H1 (cell line): ENCODE data around the gene ELP5. TPM values are rescaled to one million over a fixed set of nuclear protein-coding genes. Genes with fewer than 3 reads are reported as not detected.

ENCODE experiments used
- FOSL1 ChIP-seq: IDR thresholded peaks from 2 replicates; pipeline ENCODE4 v1.6.1; 2011; ENCODE audit warnings: mild to moderate bottlenecking, low read depth, low read length, moderate library complexity; ENCODE audit not compliant: insufficient read depth
- HDAC6 ChIP-seq: IDR thresholded peaks from one replicate; pipeline ENCODE4 v1.7.1; 2012; ENCODE audit warnings: low read depth, mild to moderate bottlenecking, inconsistent platforms, low read length, moderate library complexity
- PHF8 ChIP-seq: fragments of 200-600 bp; sonication (generic); conservative IDR thresholded peaks from 2 replicates; pipeline ENCODE4 v1.7.1; 2012; ENCODE audit warnings: low read depth, mild to moderate bottlenecking, inconsistent platforms, low read length, moderate library complexity
- POLR2A ChIP-seq, 2 experiments: IDR thresholded peaks; 1 replicate in 1 of 2; 2 replicates in 1 of 2; pipeline ENCODE4 v1.6.1; 2011; ENCODE audit warnings: low read depth in 2 of 2, low read length in 2 of 2, mild to moderate bottlenecking in 2 of 2; ENCODE audit errors: control extremely low read depth in 1 of 2
- SIN3A ChIP-seq, 2 experiments: IDR thresholded peaks in 1 of 2; conservative IDR thresholded peaks in 1 of 2; 2 replicates each; pipeline ENCODE4 v1.6.1; 2011 to 2012; ENCODE audit warnings: low read length in 2 of 2, improper control_type of control experiment in 1 of 2, low read depth in 1 of 2, mild to moderate bottlenecking in 1 of 2
- SP1 ChIP-seq: IDR thresholded peaks from 2 replicates; pipeline ENCODE4 v1.6.1; 2011; ENCODE audit warnings: low read depth, low read length
- TBP ChIP-seq: IDR thresholded peaks from 2 replicates; pipeline ENCODE4 v1.6.1; 2011; ENCODE audit warnings: low read depth, low read length, improper control_type of control experiment
- TEAD4 ChIP-seq: IDR thresholded peaks from 2 replicates; pipeline ENCODE4 v1.6.1; 2012; ENCODE audit warnings: low read depth, low read length, inconsistent platforms, mixed read lengths
- polyA plus RNA-seq, 7 experiments: library from polyadenylated mRNA; depleted of rRNA in 3 of 7; stranded (reverse) in 5 of 7; unstranded in 2 of 7; fragments of >200 nt in 5 of 7; fragments of 200-250 nt in 2 of 7; gene quantifications; 1 replicate in 5 of 7; 2 replicates in 1 of 7; 4 replicates in 1 of 7; pipeline versions ENCODE4 v1.2.1 to v1.2.3, GENCODE V29; 2011 to 2013; ENCODE audit warnings: missing spikeins in 2 of 7, mixed read lengths in 2 of 7
- total RNA-seq: library from RNA; stranded (reverse); fragmentation: NEBNext Ultra II Directional; extraction: Animal tissue kit (Norgen Biotek cat#: 25700); gene quantifications from 2 replicates; pipeline ENCODE4 v1.2.1, GENCODE V29; 2021

ELP5 gene
- total and polyA plus RNA-seq, 2 of the 8 experiments (the other 6 are each of a cell fraction or from before 2014, with no cell fraction given), result 75.4 to 107 TPM

- TF ChIP-seq SIN3A (conservative IDR thresholded peaks at IDR 0.05 in 1 of 2, IDR thresholded peaks at IDR 0.05 in 1 of 2; ENCODE audit: low read depth in 1 of 2, low read length in 2 of 2) (no peak), TBP (no peak), HDAC6 (no peak), POLR2A (IDR thresholded peaks at IDR 0.05; ENCODE audit: control extremely low read depth in 1 of 2, low read depth in 2 of 2, low read length in 2 of 2) (no peak), SP1 (no peak), PHF8 (no peak), TEAD4 (no peak), FOSL1 (no peak)
Observed at GRCh38 chr17:7284911-7285310, 32.9 kb downstream of the ELP5 start (continued).
